Measurements from ENCODE around the gene RBM42.

The RBM42 gene

DNA sequence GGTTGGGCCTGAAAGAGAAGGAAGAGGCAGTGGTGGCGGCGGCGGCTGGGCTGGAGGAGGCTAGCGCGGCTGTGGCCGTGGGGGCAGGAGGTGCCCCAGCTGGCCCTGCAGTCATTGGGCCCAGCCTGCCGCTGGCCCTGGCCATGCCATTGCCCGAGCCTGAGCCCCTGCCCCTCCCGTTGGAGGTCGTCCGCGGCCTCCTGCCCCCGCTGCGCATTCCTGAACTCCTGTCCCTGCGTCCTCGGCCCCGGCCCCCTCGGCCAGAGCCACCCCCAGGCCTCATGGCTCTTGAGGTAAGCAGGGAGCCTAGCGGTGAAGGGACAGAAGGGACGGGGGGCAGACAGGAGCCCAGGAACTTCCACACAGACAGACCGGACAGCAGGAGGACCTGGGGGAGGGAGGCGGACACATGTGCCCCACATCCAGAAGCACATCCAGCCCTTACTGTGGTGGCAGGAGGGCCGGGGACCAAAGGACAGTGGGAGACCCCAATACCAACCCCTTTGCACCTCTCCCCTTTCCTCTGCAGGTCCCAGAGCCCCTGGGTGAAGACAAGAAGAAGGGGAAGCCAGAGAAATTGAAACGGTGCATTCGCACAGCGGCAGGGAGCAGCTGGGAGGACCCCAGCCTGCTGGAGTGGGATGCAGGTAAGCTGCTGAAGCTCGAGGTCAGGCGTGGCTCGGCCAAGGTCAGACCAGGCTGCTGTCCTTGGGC, 5.0 kb downstream of the RBM42 start:
- TF ChIP-seq, protein P1, sequence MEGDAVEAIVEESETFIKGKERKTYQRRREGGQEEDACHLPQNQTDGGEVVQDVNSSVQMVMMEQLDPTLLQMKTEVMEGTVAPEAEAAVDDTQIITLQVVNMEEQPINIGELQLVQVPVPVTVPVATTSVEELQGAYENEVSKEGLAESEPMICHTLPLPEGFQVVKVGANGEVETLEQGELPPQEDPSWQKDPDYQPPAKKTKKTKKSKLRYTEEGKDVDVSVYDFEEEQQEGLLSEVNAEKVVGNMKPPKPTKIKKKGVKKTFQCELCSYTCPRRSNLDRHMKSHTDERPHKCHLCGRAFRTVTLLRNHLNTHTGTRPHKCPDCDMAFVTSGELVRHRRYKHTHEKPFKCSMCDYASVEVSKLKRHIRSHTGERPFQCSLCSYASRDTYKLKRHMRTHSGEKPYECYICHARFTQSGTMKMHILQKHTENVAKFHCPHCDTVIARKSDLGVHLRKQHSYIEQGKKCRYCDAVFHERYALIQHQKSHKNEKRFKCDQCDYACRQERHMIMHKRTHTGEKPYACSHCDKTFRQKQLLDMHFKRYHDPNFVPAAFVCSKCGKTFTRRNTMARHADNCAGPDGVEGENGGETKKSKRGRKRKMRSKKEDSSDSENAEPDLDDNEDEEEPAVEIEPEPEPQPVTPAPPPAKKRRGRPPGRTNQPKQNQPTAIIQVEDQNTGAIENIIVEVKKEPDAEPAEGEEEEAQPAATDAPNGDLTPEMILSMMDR (IDR thresholded peaks at IDR 0.05; ENCODE audit: low read depth, low read length, missing control alignments): no peak
- in situ Hi-C loops (cut with HindIII; ENCODE audit: low sequenced_read_pairs): no loop called here
- H3K4me3 ChIP-seq (ENCODE audit: low read depth, low read length): no peak overlapping the region
- DNase-seq (ENCODE audit: low read depth): no peak

DNA sequence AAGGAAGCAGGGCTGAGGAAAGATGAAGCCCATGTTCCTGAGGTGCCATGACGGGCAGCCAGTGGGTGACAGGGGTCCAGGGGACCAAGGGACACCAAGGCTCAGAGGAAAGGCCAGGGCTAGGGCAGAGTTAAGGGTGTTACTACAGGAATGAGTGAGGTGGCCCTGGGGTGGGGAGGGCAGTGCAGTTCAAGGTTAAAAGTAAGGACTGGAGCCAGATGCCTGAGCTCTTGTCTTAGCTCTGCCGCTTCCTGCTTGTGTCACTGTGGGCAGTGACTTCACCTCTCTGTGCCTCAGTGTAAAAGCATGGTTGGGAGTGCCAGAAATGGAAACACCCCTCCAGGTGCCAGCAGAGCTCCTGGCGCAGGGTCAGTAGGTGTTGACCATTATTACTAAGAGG, 7.8 kb downstream of the RBM42 start:
- in situ Hi-C loops (cut with HindIII; ENCODE audit: low sequenced_read_pairs): no loop called here
- TF ChIP-seq, protein P1 (IDR thresholded peaks at IDR 0.05; ENCODE audit: low read depth, low read length, missing control alignments): no peak
- DNase-seq (ENCODE audit: low read depth): no peak
- no peak overlapping the region for H3K4me3 ChIP-seq (ENCODE audit: low read depth, low read length)

DNA sequence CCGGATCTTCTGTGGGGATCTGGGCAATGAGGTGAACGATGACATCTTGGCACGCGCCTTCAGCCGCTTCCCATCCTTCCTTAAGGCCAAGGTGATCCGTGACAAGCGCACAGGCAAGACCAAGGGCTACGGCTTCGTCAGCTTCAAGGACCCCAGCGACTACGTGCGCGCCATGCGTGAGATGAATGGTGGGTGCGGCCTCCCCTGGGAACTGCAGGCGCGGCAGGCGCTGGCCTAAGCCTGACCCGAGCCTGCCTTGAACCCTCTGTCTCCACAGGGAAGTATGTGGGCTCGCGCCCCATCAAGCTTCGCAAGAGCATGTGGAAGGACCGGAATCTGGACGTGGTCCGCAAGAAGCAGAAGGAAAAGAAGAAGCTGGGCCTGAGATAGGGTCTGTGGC, 8.3 kb downstream of the RBM42 start:
- no peak for DNase-seq (ENCODE audit: low read depth)
- in situ Hi-C loops (cut with HindIII; ENCODE audit: low sequenced_read_pairs): no loop called here
- H3K4me3 ChIP-seq (ENCODE audit: low read depth, low read length): no peak overlapping the region
- TF ChIP-seq, protein P1 (IDR thresholded peaks at IDR 0.05; ENCODE audit: low read depth, low read length, missing control alignments): no peak

DNA sequence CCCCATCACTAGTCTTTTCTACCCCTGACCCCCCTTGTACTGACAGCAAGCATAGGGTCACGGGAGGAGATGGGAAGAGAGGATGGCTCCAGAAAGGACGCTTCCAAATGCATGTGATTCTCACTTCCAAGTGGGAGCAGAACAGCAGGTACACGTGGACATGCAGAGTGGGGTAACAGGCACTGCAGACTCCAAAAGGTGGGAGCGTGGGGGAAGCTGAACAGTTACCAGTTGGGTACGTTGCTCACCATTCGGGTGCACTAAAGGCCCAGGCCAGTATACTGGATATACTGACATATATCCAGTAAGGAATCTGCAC, 10.4 kb downstream of the RBM42 start:
- in situ Hi-C loops (cut with HindIII; ENCODE audit: low sequenced_read_pairs): no loop called here
- TF ChIP-seq, protein P1 (IDR thresholded peaks at IDR 0.05; ENCODE audit: low read depth, low read length, missing control alignments): no peak
- H3K4me3 ChIP-seq (ENCODE audit: low read depth, low read length): no peak overlapping the region
- no peak for DNase-seq (ENCODE audit: low read depth)

DNA sequence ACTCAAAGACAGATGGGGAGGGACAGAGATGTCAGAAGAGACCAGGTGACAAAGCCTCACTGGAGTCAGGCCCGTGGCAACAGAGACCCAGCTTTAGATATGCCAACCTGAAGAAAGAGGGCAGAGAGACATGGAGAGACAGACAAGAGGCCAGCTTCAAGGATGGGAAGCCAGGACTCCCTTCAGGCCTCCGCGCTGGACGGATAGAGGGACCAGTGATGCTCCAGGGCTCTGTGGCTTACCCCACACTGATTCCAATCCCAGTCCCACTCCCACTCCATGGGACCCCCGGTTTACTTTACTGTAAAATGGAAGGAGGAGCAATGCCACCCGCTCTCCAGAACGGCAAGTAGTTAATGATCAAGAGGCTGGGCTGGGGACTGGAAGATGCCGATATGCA, 11.0 kb downstream of the RBM42 start:
- TF ChIP-seq, protein P1 (IDR thresholded peaks at IDR 0.05; ENCODE audit: low read depth, low read length, missing control alignments): no peak
- DNase-seq (ENCODE audit: low read depth): no peak
- in situ Hi-C loops (cut with HindIII; ENCODE audit: low sequenced_read_pairs): no loop called here
- H3K4me3 ChIP-seq (ENCODE audit: low read depth, low read length): no peak overlapping the region

DNA sequence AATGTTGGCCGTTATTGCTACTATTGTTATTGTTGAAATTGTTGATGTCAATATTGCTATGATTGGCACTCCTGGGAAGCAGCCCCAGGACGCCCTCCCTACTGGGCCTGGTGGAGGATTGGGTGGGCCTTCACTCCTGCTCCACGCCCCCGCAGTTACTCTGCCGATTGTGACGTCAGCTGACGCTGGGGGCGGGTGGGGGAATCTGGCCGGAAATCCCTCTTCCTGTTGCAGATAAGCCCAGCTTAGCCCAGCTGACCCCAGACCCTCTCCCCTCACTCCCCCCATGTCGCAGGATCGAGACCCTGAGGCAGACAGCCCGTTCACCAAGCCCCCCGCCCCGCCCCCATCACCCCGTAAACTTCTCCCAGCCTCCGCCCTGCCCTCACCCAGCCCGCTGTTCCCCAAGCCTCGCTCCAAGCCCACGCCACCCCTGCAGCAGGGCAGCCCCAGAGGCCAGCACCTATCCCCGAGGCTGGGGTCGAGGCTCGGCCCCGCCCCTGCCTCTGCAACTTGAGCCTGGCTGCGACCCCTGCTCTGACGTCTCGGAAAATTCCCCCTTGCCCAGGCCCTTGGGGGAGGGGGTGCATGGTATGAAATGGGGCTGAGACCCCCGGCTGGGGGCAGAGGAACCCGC, 12.8 kb downstream of the RBM42 start, which contains the start of gene ETV2:
TSS of gene ETV2 (plus strand) at position 231 of the 637 bp plus-strand sequence. CDS start 716 bp downstream, outside the sequence.
- DNase-seq (ENCODE audit: low read depth): no peak
- TF ChIP-seq, protein P1 (IDR thresholded peaks at IDR 0.05; ENCODE audit: low read depth, low read length, missing control alignments): no peak
- H3K4me3 ChIP-seq (ENCODE audit: low read depth, low read length): no peak within 1 kb of the TSS
- in situ Hi-C loops (cut with HindIII; ENCODE audit: low sequenced_read_pairs): no loop called here
